Measurements from ENCODE around the gene ZNF423. TPM values are rescaled to one million over a fixed set of nuclear protein-coding genes. Genes with fewer than 3 reads are reported as not detected.

ZNF423 gene
- total RNA-seq, 1 experiment from 2014 or later: 0.20 TPM

GRCh38 chr16:49649013-49649765 lies 206.7 kb downstream of the ZNF423 start:
- Histone ChIP-seq H3K36me3 (ENCODE audit: control insufficient read depth, insufficient read depth, low read length) (no peaks in the 10 kb centered on the region), H3K27me3 (replicated peaks; ENCODE audit: control insufficient read depth, insufficient read depth, low read length) (no peaks in the 10 kb centered on the region), H3K4me3 (ENCODE audit: low read depth, low read length) (no peak overlapping the region), H3K4me1 (no peaks in the 10 kb centered on the region), H3K9me3 (peaks cover 21% of the 10 kb centered on the region)
- Mint-ChIP-seq H3K27me3 (ENCODE audit: insufficient read depth, unreplicated experiment) (peaks cover 3% of the 10 kb centered on the region), H3K9me3 (ENCODE audit: unreplicated experiment) (peaks cover 30% of the 10 kb centered on the region), H3K4me3 (ENCODE audit: unreplicated experiment) (no peak overlapping the region), H3K36me3 (ENCODE audit: insufficient read depth, unreplicated experiment) (no peaks in the 10 kb centered on the region), H3K27ac (ENCODE audit: unreplicated experiment) (no peak overlapping the region), H3K4me1 (ENCODE audit: low read depth, unreplicated experiment) (no peaks in the 10 kb centered on the region)
- POLR2A ChIA-PET: no interaction called here
- TF ChIP-seq CTCF (IDR thresholded peaks at IDR 0.05; ENCODE audit: insufficient read depth in 1 of 2, low read depth in 1 of 2, low read length in 1 of 2, severe bottlenecking in 1 of 2, unreplicated experiment in 1 of 2): no peak
- no peak for DNase-seq
- no TSS peak for BruUV-seq (replicated peaks)
- intact Hi-C loops (cut with micrococcal nuclease; ENCODE audit: unreplicated experiment): no loop called here
- CTCF ChIA-PET: no interaction called here

- CTCF ChIA-PET: no interaction called here
- Histone ChIP-seq H3K36me3 (ENCODE audit: control insufficient read depth, insufficient read depth, low read length) (no peaks in the 10 kb centered on the region), H3K9me3 (peaks cover 21% of the 10 kb centered on the region), H3K4me1 (no peaks in the 10 kb centered on the region), H3K4me3 (ENCODE audit: low read depth, low read length) (no peak overlapping the region), H3K27me3 (replicated peaks; ENCODE audit: control insufficient read depth, insufficient read depth, low read length) (no peaks in the 10 kb centered on the region)
- no peak for TF ChIP-seq CTCF (IDR thresholded peaks at IDR 0.05; ENCODE audit: insufficient read depth in 1 of 2, low read depth in 1 of 2, low read length in 1 of 2, severe bottlenecking in 1 of 2, unreplicated experiment in 1 of 2)
- no peaks in the 10 kb centered on the region for H3K27me3 Mint-ChIP-seq (ENCODE audit: insufficient read depth, unreplicated experiment)
- H3K4me1 Mint-ChIP-seq (ENCODE audit: low read depth, unreplicated experiment): no peaks in the 10 kb centered on the region
- peaks cover 30% of the 10 kb centered on the region for H3K9me3 Mint-ChIP-seq (ENCODE audit: unreplicated experiment)
- POLR2A ChIA-PET: no interaction called here
- no peak overlapping the region for H3K27ac Mint-ChIP-seq (ENCODE audit: unreplicated experiment)
- BruUV-seq (replicated peaks): no TSS peak
- H3K36me3 Mint-ChIP-seq (ENCODE audit: insufficient read depth, unreplicated experiment): no peaks in the 10 kb centered on the region
- no peak for DNase-seq
- intact Hi-C loops (cut with micrococcal nuclease; ENCODE audit: unreplicated experiment): no loop called here
- no peak overlapping the region for H3K4me3 Mint-ChIP-seq (ENCODE audit: unreplicated experiment)
Measured at GRCh38 chr16:49647673-49648072, 208.2 kb downstream of the ZNF423 start.

- no peak for TF ChIP-seq CTCF (IDR thresholded peaks at IDR 0.05; ENCODE audit: insufficient read depth in 1 of 2, low read depth in 1 of 2, low read length in 1 of 2, severe bottlenecking in 1 of 2, unreplicated experiment in 1 of 2)
- Mint-ChIP-seq H3K36me3 (ENCODE audit: insufficient read depth, unreplicated experiment) (no peaks in the 10 kb centered on the region), H3K4me3 (ENCODE audit: unreplicated experiment) (no peak overlapping the region), H3K4me1 (ENCODE audit: low read depth, unreplicated experiment) (no peaks in the 10 kb centered on the region), H3K27ac (ENCODE audit: unreplicated experiment) (no peak overlapping the region), H3K27me3 (ENCODE audit: insufficient read depth, unreplicated experiment) (peaks cover under 1% of the 10 kb centered on the region), H3K9me3 (ENCODE audit: unreplicated experiment) (peaks cover 30% of the 10 kb centered on the region)
- DNase-seq: no peak
- intact Hi-C loops (cut with micrococcal nuclease; ENCODE audit: unreplicated experiment): no loop called here
- H3K27me3 ChIP-seq (replicated peaks; ENCODE audit: control insufficient read depth, insufficient read depth, low read length): 0 out of 2 replicates have a peak, but pooled peaks cover 1% of the 10 kb centered on the region
- H3K9me3 ChIP-seq: peaks cover 21% of the 10 kb centered on the region
- no peak overlapping the region for H3K4me3 ChIP-seq (ENCODE audit: low read depth, low read length)
- no peaks in the 10 kb centered on the region for H3K4me1 ChIP-seq
- H3K36me3 ChIP-seq (ENCODE audit: control insufficient read depth, insufficient read depth, low read length): no peaks in the 10 kb centered on the region
- CTCF ChIA-PET: no interaction called here
- POLR2A ChIA-PET: no interaction called here
- no TSS peak for BruUV-seq (replicated peaks)
Measured at GRCh38 chr16:49645263-49645662, 210.6 kb downstream of the ZNF423 start.
